ENCODE measurements around the gene TMEM108.

DNA sequence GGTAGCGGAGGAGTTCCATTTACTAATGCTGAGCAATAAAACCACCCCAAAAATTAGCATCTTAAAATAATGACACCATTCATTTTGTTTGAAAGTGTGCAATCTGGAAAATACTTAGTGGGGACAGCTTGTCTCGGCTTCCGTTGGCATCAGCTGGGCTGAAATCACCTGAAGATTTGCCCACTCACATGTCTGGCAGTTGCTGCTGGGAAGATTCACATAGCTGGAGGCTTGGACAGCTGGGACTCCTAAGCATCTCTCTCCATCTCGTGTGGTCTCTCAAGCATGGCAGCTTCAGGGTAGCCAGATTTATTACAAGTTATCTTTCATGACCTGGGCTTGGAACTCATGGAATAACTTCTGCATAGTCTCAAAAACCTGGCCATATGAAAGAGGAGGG, 323.2 kb downstream of the TMEM108 start:
- TF ChIP-seq, protein P1, sequence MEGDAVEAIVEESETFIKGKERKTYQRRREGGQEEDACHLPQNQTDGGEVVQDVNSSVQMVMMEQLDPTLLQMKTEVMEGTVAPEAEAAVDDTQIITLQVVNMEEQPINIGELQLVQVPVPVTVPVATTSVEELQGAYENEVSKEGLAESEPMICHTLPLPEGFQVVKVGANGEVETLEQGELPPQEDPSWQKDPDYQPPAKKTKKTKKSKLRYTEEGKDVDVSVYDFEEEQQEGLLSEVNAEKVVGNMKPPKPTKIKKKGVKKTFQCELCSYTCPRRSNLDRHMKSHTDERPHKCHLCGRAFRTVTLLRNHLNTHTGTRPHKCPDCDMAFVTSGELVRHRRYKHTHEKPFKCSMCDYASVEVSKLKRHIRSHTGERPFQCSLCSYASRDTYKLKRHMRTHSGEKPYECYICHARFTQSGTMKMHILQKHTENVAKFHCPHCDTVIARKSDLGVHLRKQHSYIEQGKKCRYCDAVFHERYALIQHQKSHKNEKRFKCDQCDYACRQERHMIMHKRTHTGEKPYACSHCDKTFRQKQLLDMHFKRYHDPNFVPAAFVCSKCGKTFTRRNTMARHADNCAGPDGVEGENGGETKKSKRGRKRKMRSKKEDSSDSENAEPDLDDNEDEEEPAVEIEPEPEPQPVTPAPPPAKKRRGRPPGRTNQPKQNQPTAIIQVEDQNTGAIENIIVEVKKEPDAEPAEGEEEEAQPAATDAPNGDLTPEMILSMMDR (IDR thresholded peaks at IDR 0.05) = no peak
- no peak for TF ChIP-seq POLR2A (IDR thresholded peaks at IDR 0.05)

Measured in lower leg skin (tissue), 3 donors.